Ovary (tissue), 3 donors: ENCODE data around the gene PRR5.

Source experiments
- CTCF ChIP-seq, 3 donors: fragments of 450-650 bp in 2 of 3; fragments of 200-600 bp in 1 of 3; IDR thresholded peaks; one replicate each; pipeline versions ENCODE4 v1.5.1 to v1.8.0; 2016 to 2022; ENCODE audit warnings: antibody characterized with exemption in 3 of 3, mild to moderate bottlenecking in 1 of 3
- EP300 ChIP-seq: sonication (generic); formaldehyde crosslinking; IDR thresholded peaks from one replicate; pipeline ENCODE4 v1.6.1; 2017; ENCODE audit warnings: antibody characterized with exemption
- POLR2A ChIP-seq: fragments of 450-650 bp; IDR thresholded peaks from one replicate; pipeline ENCODE4 v1.6.1; 2017; ENCODE audit warnings: antibody characterized with exemption, mild to moderate bottlenecking, moderate library complexity
- donor health status: DM: no; HTN: no; CAD: no.

GRCh38 chr22:44755417-44755816 is 53.4 kb downstream of the PRR5 start:
- TF ChIP-seq CTCF (IDR thresholded peaks at IDR 0.05) (no peak), EP300 (no peak), POLR2A (no peak)
